H9 (cell line): Measurements from ENCODE around the gene LARP4B. TPM values are rescaled to one million over a fixed set of nuclear protein-coding genes. Genes with fewer than 3 reads are reported as not detected.

ENCODE experiments used
- DNase-seq: peaks from one replicate; pipeline ENCODE4 v3.0.0-alpha.2; 2017
- H2AFZ ChIP-seq: one replicate; pipeline ENCODE4 v1.6.1; 2013; ENCODE audit warnings: mild to moderate bottlenecking, low read length, control low read depth, moderate library complexity
- H2AK5ac ChIP-seq: 2 replicates; pipeline ENCODE4 v1.6.1; 2013; ENCODE audit warnings: low read length, control low read depth, mixed read lengths; ENCODE audit not compliant: insufficient read length
- H2BK120ac ChIP-seq: one replicate; pipeline ENCODE4 v1.6.1; 2013; ENCODE audit warnings: low read depth, mild to moderate bottlenecking, low read length, control low read depth, inconsistent platforms; ENCODE audit not compliant: poor library complexity, severe bottlenecking
- H2BK12ac ChIP-seq: 2 replicates; pipeline ENCODE4 v1.6.1; 2013; ENCODE audit warnings: low read length, control low read depth, mixed read lengths, low read depth; ENCODE audit not compliant: insufficient read length
- H2BK15ac ChIP-seq: 2 replicates; pipeline ENCODE4 v1.6.1; 2013; ENCODE audit warnings: low read depth, low read length, control low read depth
- H2BK20ac ChIP-seq: one replicate; pipeline ENCODE4 v1.6.1; 2013; ENCODE audit warnings: low read depth, mild to moderate bottlenecking, low read length, control low read depth, inconsistent platforms; ENCODE audit not compliant: poor library complexity, severe bottlenecking
- H2BK5ac ChIP-seq: 2 replicates; pipeline ENCODE4 v1.6.1; 2013; ENCODE audit warnings: low read length, control low read depth, mixed read lengths; ENCODE audit not compliant: insufficient read length
- H3K14ac ChIP-seq: 2 replicates; pipeline ENCODE4 v1.6.1; 2013; ENCODE audit warnings: low read length, control low read depth; ENCODE audit not compliant: insufficient read depth
- H3K18ac ChIP-seq: 2 replicates; pipeline ENCODE4 v1.6.1; 2013; ENCODE audit warnings: low read depth, mild to moderate bottlenecking, mixed read lengths, low read length, control low read depth; ENCODE audit not compliant: insufficient read length
- H3K23ac ChIP-seq: 2 replicates; pipeline ENCODE4 v1.6.1; 2013; ENCODE audit warnings: low read length, control low read depth, mixed read lengths, low read depth; ENCODE audit not compliant: insufficient read length
- H3K23me2 ChIP-seq: 2 replicates; pipeline ENCODE4 v1.6.1; 2013; ENCODE audit warnings: low read depth, mild to moderate bottlenecking, mixed read lengths, low read length, control low read depth; ENCODE audit not compliant: insufficient read length, poor library complexity, severe bottlenecking
- H3K27ac ChIP-seq: 2 replicates; pipeline ENCODE4 v1.5.1; 2013; ENCODE audit warnings: low read length, control low read depth, mixed read lengths, low read depth; ENCODE audit not compliant: insufficient read length
- H3K27me3 ChIP-seq: 2 replicates; pipeline ENCODE4 v1.6.1; 2013; ENCODE audit warnings: low read length, control low read depth, inconsistent platforms; ENCODE audit not compliant: insufficient read depth
- H3K4ac ChIP-seq: 2 replicates; pipeline ENCODE4 v1.6.1; 2013; ENCODE audit warnings: low read depth, mild to moderate bottlenecking, control low read depth, inconsistent platforms, low read length, moderate library complexity
- H3K4me1 ChIP-seq: 2 replicates; pipeline ENCODE4 v1.6.1; 2013; ENCODE audit warnings: low read length, control low read depth, inconsistent platforms; ENCODE audit not compliant: insufficient read depth
- H3K4me2 ChIP-seq: 2 replicates; pipeline ENCODE4 v1.6.1; 2013; ENCODE audit warnings: low read length, control low read depth, mixed read lengths; ENCODE audit not compliant: insufficient read length, insufficient read depth
- H3K56ac ChIP-seq: 2 replicates; pipeline ENCODE4 v1.6.1; 2013; ENCODE audit warnings: low read depth, mild to moderate bottlenecking, mixed read lengths, low read length, control low read depth; ENCODE audit not compliant: insufficient read length
- H3K79me1 ChIP-seq: 2 replicates; pipeline ENCODE4 v1.6.1; 2013; ENCODE audit warnings: low read depth, mild to moderate bottlenecking, moderate library complexity, low read length, control low read depth, inconsistent platforms; ENCODE audit not compliant: insufficient read depth, poor library complexity, severe bottlenecking
- H3K79me2 ChIP-seq: 2 replicates; pipeline ENCODE4 v1.6.1; 2013; ENCODE audit warnings: low read length, control low read depth, inconsistent platforms; ENCODE audit not compliant: insufficient read depth
- H3K9ac ChIP-seq: 2 replicates; pipeline ENCODE4 v1.6.1; 2013; ENCODE audit warnings: low read length, control low read depth, mixed read lengths; ENCODE audit not compliant: insufficient read length; ENCODE audit errors: extremely low read depth
- H3K9me3 ChIP-seq: one replicate; pipeline ENCODE4 v1.6.1; 2013; ENCODE audit warnings: low read depth, low read length, inconsistent platforms; ENCODE audit not compliant: control insufficient read depth
- H3T11ph ChIP-seq: one replicate; pipeline ENCODE4 v1.6.1; 2013; ENCODE audit warnings: mild to moderate bottlenecking, low read length, control low read depth, inconsistent platforms
- H4K20me1 ChIP-seq: one replicate; pipeline ENCODE4 v1.6.1; 2013; ENCODE audit not compliant: control insufficient read depth, insufficient read length, insufficient read depth
- H4K5ac ChIP-seq: 2 replicates; pipeline ENCODE4 v1.6.1; 2013; ENCODE audit warnings: low read depth, mild to moderate bottlenecking, mixed read lengths, low read length, control low read depth; ENCODE audit not compliant: insufficient read length
- H4K8ac ChIP-seq: replicated peaks from 2 replicates; pipeline ENCODE4 v1.6.1; 2013; ENCODE audit warnings: low read length, control low read depth, mixed read lengths, low read depth; ENCODE audit not compliant: insufficient read length
- H4K91ac ChIP-seq: 2 replicates; pipeline ENCODE4 v1.6.1; 2013; ENCODE audit warnings: low read depth, mild to moderate bottlenecking, moderate library complexity, mixed read lengths, low read length, control low read depth; ENCODE audit not compliant: insufficient read length
- H3K27ac Mint-ChIP-seq, 3 experiments: 2 replicates in 2 of 3; 3 replicates in 1 of 3; pipeline ENCODE4 v1.8.0; 2020 to 2021; ENCODE audit warnings: mixed read lengths in 3 of 3, mild to moderate bottlenecking in 1 of 3, moderate library complexity in 1 of 3
- H3K27me3 Mint-ChIP-seq: 2 replicates; pipeline ENCODE4 v1.8.0; 2021; ENCODE audit warnings: low read depth, mild to moderate bottlenecking, moderate library complexity, mixed read lengths
- H3K36me3 Mint-ChIP-seq, 3 experiments: 2 replicates in 2 of 3; 3 replicates in 1 of 3; pipeline ENCODE4 v1.8.0; 2020 to 2021; ENCODE audit warnings: low read depth in 3 of 3, mixed read lengths in 3 of 3; ENCODE audit not compliant: insufficient read depth in 1 of 3
- H3K4me1 Mint-ChIP-seq, 2 experiments: 2 replicates each; pipeline ENCODE4 v1.8.0; 2020; ENCODE audit warnings: mixed read lengths in 2 of 2
- H3K4me3 Mint-ChIP-seq, 2 experiments: 2 replicates in 1 of 2; 3 replicates in 1 of 2; pipeline ENCODE4 v1.8.0; 2020 to 2021; ENCODE audit warnings: mild to moderate bottlenecking in 2 of 2, mixed read lengths in 2 of 2, moderate library complexity in 1 of 2
- H3K9me3 Mint-ChIP-seq, 2 experiments: 2 replicates in 1 of 2; 3 replicates in 1 of 2; pipeline ENCODE4 v1.8.0; 2020; ENCODE audit warnings: mild to moderate bottlenecking in 2 of 2, mixed read lengths in 2 of 2, moderate library complexity in 1 of 2
- CTCF ChIP-seq: fragments of 200-600 bp; sonication (generic); conservative IDR thresholded peaks from 3 replicates; pipeline ENCODE4 v1.8.0; 2021; ENCODE audit warnings: antibody characterized with exemption, mild to moderate bottlenecking
- WGBS: extraction: QIAGEN DNeasy Blood & Tissue Kit; methylation state at CpG from one replicate; pipeline ENCODE4 v1.1.7; 2013; ENCODE audit warnings: missing lambda C conversion rate, low lambda C conversion rate, mixed read lengths; ENCODE audit not compliant: insufficient read length; ENCODE audit errors: extremely low coverage; 5-methylcytosine and 5-hydroxymethylcytosine counted together
- total RNA-seq: library from RNA; stranded (reverse); gene quantifications from 2 replicates; pipeline ENCODE4 v1.2.1, GENCODE V29; 2021

Gene LARP4B
- total RNA-seq, 1 experiment from 2014 or later = 88.9 TPM

GRCh38 chr10:812787-813186, 118.7 kb downstream of the LARP4B start:
- no peak overlapping the region for H3K18ac ChIP-seq
- no peak overlapping the region for H3K4me2 ChIP-seq
- no peak overlapping the region for H4K8ac ChIP-seq
- no peak overlapping the region for H4K5ac ChIP-seq
- Mint-ChIP-seq H3K9me3 (no peaks in the 10 kb centered on the region), H3K4me3 (no peak overlapping the region), H3K27me3 (no peaks in the 10 kb centered on the region), H3K4me1 (no peaks in the 10 kb centered on the region), H3K27ac (0 out of 7 replicates have a peak overlapping the region, but pooled peaks of 1 of the 3 experiments have one; percentile 21), H3K36me3 (peaks cover 39 to 81% (median 76%) of the 10 kb centered on the region in 3 experiments; a peak in 6 of 7 replicates)
- no peak overlapping the region for H2BK5ac ChIP-seq
- H3T11ph ChIP-seq = no peak overlapping the region
- no peaks in the 10 kb centered on the region for H3K79me1 ChIP-seq
- no peak overlapping the region for H2AK5ac ChIP-seq
- no peak for DNase-seq
- no peak overlapping the region for H2BK12ac ChIP-seq
- H3K79me2 ChIP-seq = no peaks in the 10 kb centered on the region
- no peak overlapping the region for H3K14ac ChIP-seq
- no peak overlapping the region for H3K23ac ChIP-seq
- no peak overlapping the region for H2BK15ac ChIP-seq
- peaks cover 2% of the 10 kb centered on the region for H4K20me1 ChIP-seq
- H3K56ac ChIP-seq = no peak overlapping the region
- H3K9ac ChIP-seq = no peak overlapping the region
- no peaks in the 10 kb centered on the region; the same call in 1 of the 2 replicates for H3K27me3 ChIP-seq
- H4K91ac ChIP-seq = no peak overlapping the region
- H3K9me3 ChIP-seq = no peaks in the 10 kb centered on the region
- no peaks in the 10 kb centered on the region for H3K4me1 ChIP-seq
- H3K23me2 ChIP-seq = no peaks in the 10 kb centered on the region
- no peak overlapping the region for H3K27ac ChIP-seq
- no peak for TF ChIP-seq CTCF
- H2BK120ac ChIP-seq = no peak overlapping the region
- no CpG with 5 or more reads among the region's 19 CpGs for whole genome bisulfite sequencing
- no peak overlapping the region for H2AFZ ChIP-seq
- H2BK20ac ChIP-seq = no peak overlapping the region
- no peak overlapping the region for H3K4ac ChIP-seq
